Measurements from ENCODE around the gene ARHGAP8.

The ARHGAP8 gene

GRCh38 chr22:44861245-44861644 lies 108.9 kb downstream of the ARHGAP8 start:
- H3K36me3 ChIP-seq (ENCODE audit: insufficient read depth, low read length), result no peaks in the 10 kb centered on the region
- H3K4me1 ChIP-seq (ENCODE audit: control insufficient read depth, insufficient read depth, low read length, unreplicated experiment), result no peaks in the 10 kb centered on the region
- no peaks in the 10 kb centered on the region for H3K79me2 ChIP-seq (ENCODE audit: control insufficient read depth, insufficient read depth, low read length, unreplicated experiment)
- H2AFZ ChIP-seq (ENCODE audit: low read length, unreplicated experiment), result no peak overlapping the region
- no peak overlapping the region for H3K4me3 ChIP-seq (ENCODE audit: low read depth, low read length)
- no peak overlapping the region for H3K27ac ChIP-seq (ENCODE audit: low read depth, low read length)
- H3K27me3 ChIP-seq (ENCODE audit: insufficient read depth, low read length), result no peaks in the 10 kb centered on the region

DNA sequence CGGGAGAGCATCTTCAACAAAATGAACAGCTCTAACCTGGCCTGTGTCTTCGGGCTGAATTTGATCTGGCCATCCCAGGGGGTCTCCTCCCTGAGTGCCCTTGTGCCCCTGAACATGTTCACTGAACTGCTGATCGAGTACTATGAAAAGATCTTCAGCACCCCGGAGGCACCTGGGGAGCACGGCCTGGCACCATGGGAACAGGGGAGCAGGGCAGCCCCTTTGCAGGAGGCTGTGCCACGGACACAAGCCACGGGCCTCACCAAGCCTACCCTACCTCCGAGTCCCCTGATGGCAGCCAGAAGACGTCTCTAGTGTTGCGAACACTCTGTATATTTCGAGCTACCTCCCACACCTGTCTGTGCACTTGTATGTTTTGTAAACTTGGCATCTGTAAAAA lies 109.9 kb downstream of the ARHGAP8 start:
- H3K27me3 ChIP-seq (ENCODE audit: insufficient read depth, low read length), result no peaks in the 10 kb centered on the region
- H3K79me2 ChIP-seq (ENCODE audit: control insufficient read depth, insufficient read depth, low read length, unreplicated experiment), result no peaks in the 10 kb centered on the region

GRCh38 chr22:44862981-44863860 lies 110.8 kb downstream of the ARHGAP8 start:
- H2AFZ ChIP-seq (ENCODE audit: low read length, unreplicated experiment), result no peak overlapping the region
- no peaks in the 10 kb centered on the region for H3K79me2 ChIP-seq (ENCODE audit: control insufficient read depth, insufficient read depth, low read length, unreplicated experiment)
- H3K4me1 ChIP-seq (ENCODE audit: control insufficient read depth, insufficient read depth, low read length, unreplicated experiment), result no peaks in the 10 kb centered on the region
- H3K4me3 ChIP-seq (ENCODE audit: low read depth, low read length), result no peak overlapping the region
- H3K27me3 ChIP-seq (ENCODE audit: insufficient read depth, low read length), result no peaks in the 10 kb centered on the region
- no peak overlapping the region for H3K27ac ChIP-seq (ENCODE audit: low read depth, low read length)
- H3K36me3 ChIP-seq (ENCODE audit: insufficient read depth, low read length), result no peaks in the 10 kb centered on the region

More for the DNA sequence above, 109.9 kb downstream of the ARHGAP8 start:
- Histone ChIP-seq H3K36me3 (ENCODE audit: insufficient read depth, low read length) (no peaks in the 10 kb centered on the region), H3K4me1 (ENCODE audit: control insufficient read depth, insufficient read depth, low read length, unreplicated experiment) (no peaks in the 10 kb centered on the region), H3K27ac (ENCODE audit: low read depth, low read length) (no peak overlapping the region), H3K4me3 (ENCODE audit: low read depth, low read length) (no peak overlapping the region), H2AFZ (ENCODE audit: low read length, unreplicated experiment) (no peak overlapping the region)

GRCh38 chr22:44865193-44866057 lies 113.0 kb downstream of the ARHGAP8 start:
- Histone ChIP-seq H3K27ac (ENCODE audit: low read depth, low read length) (no peak overlapping the region), H3K36me3 (ENCODE audit: insufficient read depth, low read length) (no peaks in the 10 kb centered on the region), H3K79me2 (ENCODE audit: control insufficient read depth, insufficient read depth, low read length, unreplicated experiment) (no peaks in the 10 kb centered on the region), H3K4me1 (ENCODE audit: control insufficient read depth, insufficient read depth, low read length, unreplicated experiment) (no peaks in the 10 kb centered on the region), H3K27me3 (ENCODE audit: insufficient read depth, low read length) (no peaks in the 10 kb centered on the region), H3K4me3 (ENCODE audit: low read depth, low read length) (no peak overlapping the region), H2AFZ (ENCODE audit: low read length, unreplicated experiment) (no peak overlapping the region)

DNA sequence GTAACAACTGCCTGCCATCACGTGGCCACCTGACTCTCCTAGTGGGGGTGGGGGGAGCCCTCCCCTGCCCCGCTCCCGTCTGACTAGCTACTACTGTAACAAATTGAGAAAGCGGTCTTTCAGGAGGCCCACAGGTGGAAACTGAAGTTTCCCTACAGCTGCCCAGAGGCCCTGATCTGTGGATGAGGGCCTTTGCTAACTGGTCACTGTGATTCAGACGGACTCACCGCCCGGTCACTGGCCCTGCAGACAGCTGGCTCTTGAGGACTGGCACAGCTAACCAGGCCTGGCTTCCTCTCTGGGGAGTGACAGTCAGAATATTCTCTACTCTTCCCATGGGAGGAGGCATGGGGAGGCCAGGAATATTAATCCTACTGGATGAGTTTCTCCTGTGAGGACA lies 116.8 kb downstream of the ARHGAP8 start:
- Histone ChIP-seq H2AFZ (ENCODE audit: low read length, unreplicated experiment) (no peak overlapping the region), H3K4me3 (ENCODE audit: low read depth, low read length) (no peak overlapping the region), H3K4me1 (ENCODE audit: control insufficient read depth, insufficient read depth, low read length, unreplicated experiment) (no peaks in the 10 kb centered on the region), H3K27ac (ENCODE audit: low read depth, low read length) (no peak overlapping the region), H3K36me3 (ENCODE audit: insufficient read depth, low read length) (no peaks in the 10 kb centered on the region), H3K27me3 (ENCODE audit: insufficient read depth, low read length) (no peaks in the 10 kb centered on the region), H3K79me2 (ENCODE audit: control insufficient read depth, insufficient read depth, low read length, unreplicated experiment) (no peaks in the 10 kb centered on the region)

DNA sequence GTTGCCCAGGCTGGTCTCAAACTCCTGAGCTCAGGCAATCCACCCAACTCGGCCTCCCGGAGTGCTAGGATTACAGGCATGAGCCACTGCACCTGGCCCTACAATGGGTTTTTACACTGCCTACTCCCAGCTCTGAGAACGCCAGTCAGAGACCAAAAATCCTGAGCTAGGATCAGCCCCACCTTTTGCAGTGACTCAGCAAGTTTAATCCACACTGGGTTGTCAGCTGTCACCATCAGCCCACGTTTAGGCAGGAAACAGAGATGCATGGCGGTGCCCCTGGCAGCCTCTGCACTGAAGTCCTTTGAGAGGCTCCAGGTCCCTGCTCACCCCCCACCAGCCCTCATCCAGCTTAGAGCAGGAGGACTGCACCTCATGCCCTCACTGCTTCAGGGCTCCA lies 117.6 kb downstream of the ARHGAP8 start:
- H3K27ac ChIP-seq (ENCODE audit: low read depth, low read length), result no peak overlapping the region
- H3K36me3 ChIP-seq (ENCODE audit: insufficient read depth, low read length), result no peaks in the 10 kb centered on the region
- no peak overlapping the region for H3K4me3 ChIP-seq (ENCODE audit: low read depth, low read length)
- no peaks in the 10 kb centered on the region for H3K4me1 ChIP-seq (ENCODE audit: control insufficient read depth, insufficient read depth, low read length, unreplicated experiment)
- H3K79me2 ChIP-seq (ENCODE audit: control insufficient read depth, insufficient read depth, low read length, unreplicated experiment), result no peaks in the 10 kb centered on the region
- no peaks in the 10 kb centered on the region for H3K27me3 ChIP-seq (ENCODE audit: insufficient read depth, low read length)
- no peak overlapping the region for H2AFZ ChIP-seq (ENCODE audit: low read length, unreplicated experiment)

DNA sequence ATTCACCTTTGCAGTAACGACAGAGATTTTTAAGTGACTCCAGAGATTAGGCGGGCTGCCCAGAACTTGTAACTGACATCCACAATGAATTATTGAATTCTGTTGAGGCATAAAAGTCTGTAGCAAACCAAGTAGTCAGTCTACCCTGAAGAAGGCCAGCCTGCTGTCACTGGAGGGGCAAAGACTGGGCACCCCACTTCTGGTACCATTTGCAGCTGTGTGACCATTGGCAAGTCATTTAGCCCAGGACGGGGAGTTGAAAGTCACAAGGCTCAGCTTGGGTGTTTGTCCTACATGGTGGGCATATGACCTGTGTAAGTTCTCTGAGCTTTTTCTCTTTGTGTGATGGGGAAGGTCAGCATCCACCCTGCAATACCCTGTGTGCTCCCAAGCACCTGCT lies 119.4 kb downstream of the ARHGAP8 start:
- H3K27me3 ChIP-seq (ENCODE audit: insufficient read depth, low read length), result no peaks in the 10 kb centered on the region
- no peak overlapping the region for H3K4me3 ChIP-seq (ENCODE audit: low read depth, low read length)
- H3K27ac ChIP-seq (ENCODE audit: low read depth, low read length), result no peak overlapping the region
- no peak overlapping the region for H2AFZ ChIP-seq (ENCODE audit: low read length, unreplicated experiment)
- H3K4me1 ChIP-seq (ENCODE audit: control insufficient read depth, insufficient read depth, low read length, unreplicated experiment), result no peaks in the 10 kb centered on the region
- H3K79me2 ChIP-seq (ENCODE audit: control insufficient read depth, insufficient read depth, low read length, unreplicated experiment), result no peaks in the 10 kb centered on the region
- H3K36me3 ChIP-seq (ENCODE audit: insufficient read depth, low read length), result no peaks in the 10 kb centered on the region

DNA sequence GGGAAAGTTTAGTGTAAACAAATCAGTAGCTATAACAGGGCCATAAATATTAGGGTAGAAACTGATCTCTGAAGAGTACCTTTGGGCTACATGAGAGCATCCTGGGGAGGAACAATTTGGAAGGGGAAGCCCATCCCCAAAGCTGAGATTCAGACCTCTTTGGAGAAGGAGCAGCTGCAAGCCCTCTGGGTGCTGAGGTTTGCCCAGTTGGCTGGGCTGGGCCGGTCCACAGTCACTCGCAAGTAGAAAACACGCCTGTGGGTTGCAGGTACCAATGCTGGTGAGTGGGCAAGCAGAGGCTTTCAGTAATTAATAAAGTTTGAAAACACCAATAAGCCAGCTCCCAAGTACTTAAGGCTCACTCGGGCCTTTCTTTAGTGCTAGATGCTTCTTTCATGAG lies 124.5 kb downstream of the ARHGAP8 start:
- Histone ChIP-seq H3K4me1 (ENCODE audit: control insufficient read depth, insufficient read depth, low read length, unreplicated experiment) (no peaks in the 10 kb centered on the region), H3K79me2 (ENCODE audit: control insufficient read depth, insufficient read depth, low read length, unreplicated experiment) (no peaks in the 10 kb centered on the region), H3K4me3 (ENCODE audit: low read depth, low read length) (no peak overlapping the region), H3K27ac (ENCODE audit: low read depth, low read length) (no peak overlapping the region), H3K36me3 (ENCODE audit: insufficient read depth, low read length) (no peaks in the 10 kb centered on the region), H3K27me3 (ENCODE audit: insufficient read depth, low read length) (no peaks in the 10 kb centered on the region), H2AFZ (ENCODE audit: low read length, unreplicated experiment) (no peak overlapping the region)

- Histone ChIP-seq H2AFZ (ENCODE audit: low read length, unreplicated experiment) (no peak overlapping the region), H3K4me3 (ENCODE audit: low read depth, low read length) (no peak overlapping the region), H3K4me1 (ENCODE audit: control insufficient read depth, insufficient read depth, low read length, unreplicated experiment) (no peaks in the 10 kb centered on the region), H3K36me3 (ENCODE audit: insufficient read depth, low read length) (no peaks in the 10 kb centered on the region), H3K79me2 (ENCODE audit: control insufficient read depth, insufficient read depth, low read length, unreplicated experiment) (no peaks in the 10 kb centered on the region), H3K27me3 (ENCODE audit: insufficient read depth, low read length) (no peaks in the 10 kb centered on the region), H3K27ac (ENCODE audit: low read depth, low read length) (no peak overlapping the region)
Measured at GRCh38 chr22:44878483-44879300, 126.3 kb downstream of the ARHGAP8 start.

GRCh38 chr22:44879301-44879680 lies 126.9 kb downstream of the ARHGAP8 start:
- H3K27me3 ChIP-seq (ENCODE audit: insufficient read depth, low read length), result no peaks in the 10 kb centered on the region
- H3K4me3 ChIP-seq (ENCODE audit: low read depth, low read length), result no peak overlapping the region
- no peaks in the 10 kb centered on the region for H3K36me3 ChIP-seq (ENCODE audit: insufficient read depth, low read length)
- H2AFZ ChIP-seq (ENCODE audit: low read length, unreplicated experiment), result no peak overlapping the region
- no peak overlapping the region for H3K27ac ChIP-seq (ENCODE audit: low read depth, low read length)
- H3K4me1 ChIP-seq (ENCODE audit: control insufficient read depth, insufficient read depth, low read length, unreplicated experiment), result no peaks in the 10 kb centered on the region
- H3K79me2 ChIP-seq (ENCODE audit: control insufficient read depth, insufficient read depth, low read length, unreplicated experiment), result no peaks in the 10 kb centered on the region

All from ACC112 (cell line).